NCI-H1694 treated with DMSO at 0.1 percent for 48 hours (cell line): ENCODE results near the gene THRA.

Experiments used
- DNase-seq: peaks from one replicate; lab custom pipeline; 2025; lab: John Stamatoyannopoulos, UW

Gene THRA, protein sequence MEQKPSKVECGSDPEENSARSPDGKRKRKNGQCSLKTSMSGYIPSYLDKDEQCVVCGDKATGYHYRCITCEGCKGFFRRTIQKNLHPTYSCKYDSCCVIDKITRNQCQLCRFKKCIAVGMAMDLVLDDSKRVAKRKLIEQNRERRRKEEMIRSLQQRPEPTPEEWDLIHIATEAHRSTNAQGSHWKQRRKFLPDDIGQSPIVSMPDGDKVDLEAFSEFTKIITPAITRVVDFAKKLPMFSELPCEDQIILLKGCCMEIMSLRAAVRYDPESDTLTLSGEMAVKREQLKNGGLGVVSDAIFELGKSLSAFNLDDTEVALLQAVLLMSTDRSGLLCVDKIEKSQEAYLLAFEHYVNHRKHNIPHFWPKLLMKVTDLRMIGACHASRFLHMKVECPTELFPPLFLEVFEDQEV

DNA sequence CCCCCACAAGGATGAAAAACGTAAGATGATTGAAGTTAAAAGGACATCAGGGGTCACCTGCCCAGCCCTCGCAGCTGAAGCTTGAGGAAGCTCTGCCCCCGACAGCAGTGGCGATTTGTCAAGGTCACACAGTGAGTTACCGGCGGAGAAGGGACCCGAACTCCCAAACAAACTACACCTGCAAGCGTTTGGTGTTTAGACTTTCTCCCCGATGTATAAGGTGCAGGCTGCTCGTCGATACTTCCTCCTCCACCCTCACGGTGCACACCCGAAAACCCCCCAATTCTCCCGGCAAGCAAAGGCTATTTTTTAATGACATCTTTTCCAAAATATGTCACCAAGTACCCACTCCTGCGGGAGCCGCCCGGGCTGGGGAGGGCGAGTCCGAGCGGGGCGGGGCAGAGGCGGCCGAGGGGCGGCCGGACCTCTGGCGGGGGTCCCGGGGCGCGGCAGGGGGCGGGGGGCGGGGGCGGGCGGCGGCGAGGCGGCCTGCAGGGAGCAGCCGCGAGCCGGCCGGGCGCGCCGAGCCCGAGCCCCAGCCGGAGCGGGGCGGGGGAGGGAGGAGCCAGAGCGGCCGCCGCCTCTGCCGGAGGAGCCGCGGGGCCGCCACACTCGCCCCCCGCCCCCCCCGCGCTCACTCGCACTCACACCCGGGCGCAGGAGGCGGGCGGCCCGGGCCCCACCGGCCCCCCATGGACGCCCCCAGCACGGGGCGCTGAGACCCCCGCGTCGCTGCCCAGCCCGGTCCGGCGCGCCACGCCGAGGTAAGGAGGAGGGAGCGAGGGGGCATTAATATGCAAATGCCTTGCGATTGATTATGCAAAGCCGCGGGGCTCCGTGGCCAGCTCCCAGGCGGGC, at the start of gene THRA:
TSS of gene THRA (plus strand) at position 637 of the 858 bp plus-strand sequence. CDS start 11,524 bp downstream, outside the sequence.
- peak; percentile 32 for DNase-seq

DNA sequence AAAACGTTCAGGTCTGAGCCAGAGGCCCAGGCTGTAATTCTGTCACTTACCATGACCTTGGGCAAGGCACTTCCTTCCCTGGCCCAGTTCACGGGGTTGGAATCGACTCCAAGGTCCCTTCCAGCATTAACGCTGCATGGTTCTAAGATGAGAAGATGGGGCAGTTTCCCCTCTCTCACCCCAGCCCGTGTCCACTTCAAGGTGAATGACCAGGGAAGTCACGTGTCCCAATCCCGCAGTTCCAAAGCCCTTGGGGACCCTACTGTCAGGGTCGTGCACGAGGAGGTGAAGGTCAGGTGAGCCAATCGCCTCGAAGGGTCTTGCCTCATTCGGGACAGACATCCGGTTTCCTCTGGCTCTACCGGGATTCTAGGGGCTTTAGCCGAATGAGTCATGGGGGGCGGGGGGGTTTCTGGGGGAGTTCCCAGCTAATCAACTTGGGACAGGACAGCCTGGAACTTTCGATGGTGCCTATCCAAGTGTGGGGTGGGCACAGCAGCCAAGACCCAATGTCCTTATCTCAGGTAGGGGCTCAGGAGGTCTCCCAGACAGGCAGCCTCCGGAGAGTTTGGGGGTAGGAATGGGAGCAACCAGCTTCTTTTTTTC, 48.3 kb upstream of the THRA start:
- DNase-seq: no peak

DNA sequence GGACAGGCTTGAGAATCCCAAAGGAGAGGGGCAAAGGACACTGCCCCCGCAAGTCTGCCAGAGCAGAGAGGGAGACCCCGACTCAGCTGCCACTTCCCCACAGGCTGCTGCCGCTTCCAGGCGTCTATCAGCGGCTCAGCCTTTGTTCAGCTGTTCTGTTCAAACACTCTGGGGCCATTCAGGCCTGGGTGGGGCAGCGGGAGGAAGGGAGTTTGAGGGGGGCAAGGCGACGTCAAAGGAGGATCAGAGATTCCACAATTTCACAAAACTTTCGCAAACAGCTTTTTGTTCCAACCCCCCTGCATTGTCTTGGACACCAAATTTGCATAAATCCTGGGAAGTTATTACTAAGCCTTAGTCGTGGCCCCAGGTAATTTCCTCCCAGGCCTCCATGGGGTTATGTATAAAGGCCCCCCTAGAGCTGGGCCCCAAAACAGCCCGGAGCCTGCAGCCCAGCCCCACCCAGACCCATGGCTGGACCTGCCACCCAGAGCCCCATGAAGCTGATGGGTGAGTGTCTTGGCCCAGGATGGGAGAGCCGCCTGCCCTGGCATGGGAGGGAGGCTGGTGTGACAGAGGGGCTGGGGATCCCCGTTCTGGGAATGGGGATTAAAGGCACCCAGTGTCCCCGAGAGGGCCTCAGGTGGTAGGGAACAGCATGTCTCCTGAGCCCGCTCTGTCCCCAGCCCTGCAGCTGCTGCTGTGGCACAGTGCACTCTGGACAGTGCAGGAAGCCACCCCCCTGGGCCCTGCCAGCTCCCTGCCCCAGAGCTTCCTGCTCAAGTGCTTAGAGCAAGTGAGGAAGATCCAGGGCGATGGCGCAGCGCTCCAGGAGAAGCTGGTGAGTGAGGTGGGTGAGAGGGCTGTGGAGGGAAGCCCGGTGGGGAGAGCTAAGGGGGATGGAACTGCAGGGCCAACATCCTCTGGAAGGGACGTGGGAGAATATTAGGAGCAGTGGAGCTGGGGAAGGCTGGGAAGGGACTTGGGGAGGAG, 47.5 kb upstream of the THRA start, which contains the start of gene CSF3:
TSS of gene CSF3 (plus strand) at position 436 of the 993 bp plus-strand sequence. CDS start at position 471, 35 bp downstream.
- DNase-seq: no peak

DNA sequence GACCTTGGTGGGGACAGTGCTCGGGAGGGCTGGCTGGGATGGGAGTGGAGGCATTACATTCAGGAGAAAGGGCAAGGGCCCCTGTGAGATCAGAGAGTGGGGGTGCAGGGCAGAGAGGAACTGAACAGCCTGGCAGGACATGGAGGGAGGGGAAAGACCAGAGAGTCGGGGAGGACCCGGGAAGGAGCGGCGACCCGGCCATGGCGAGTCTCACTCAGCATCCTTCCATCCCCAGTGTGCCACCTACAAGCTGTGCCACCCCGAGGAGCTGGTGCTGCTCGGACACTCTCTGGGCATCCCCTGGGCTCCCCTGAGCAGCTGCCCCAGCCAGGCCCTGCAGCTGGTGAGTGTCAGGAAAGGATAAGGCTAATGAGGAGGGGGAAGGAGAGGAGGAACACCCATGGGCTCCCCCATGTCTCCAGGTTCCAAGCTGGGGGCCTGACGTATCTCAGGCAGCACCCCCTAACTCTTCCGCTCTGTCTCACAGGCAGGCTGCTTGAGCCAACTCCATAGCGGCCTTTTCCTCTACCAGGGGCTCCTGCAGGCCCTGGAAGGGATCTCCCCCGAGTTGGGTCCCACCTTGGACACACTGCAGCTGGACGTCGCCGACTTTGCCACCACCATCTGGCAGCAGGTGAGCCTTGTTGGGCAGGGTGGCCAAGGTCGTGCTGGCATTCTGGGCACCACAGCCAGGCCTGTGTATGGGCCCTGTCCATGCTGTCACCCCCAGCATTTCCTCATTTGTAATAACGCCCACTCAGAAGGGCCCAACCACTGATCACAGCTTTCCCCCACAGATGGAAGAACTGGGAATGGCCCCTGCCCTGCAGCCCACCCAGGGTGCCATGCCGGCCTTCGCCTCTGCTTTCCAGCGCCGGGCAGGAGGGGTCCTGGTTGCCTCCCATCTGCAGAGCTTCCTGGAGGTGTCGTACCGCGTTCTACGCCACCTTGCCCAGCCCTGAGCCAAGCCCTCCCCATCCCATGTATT, 46.5 kb upstream of the THRA start:
- DNase-seq: no peak

DNA sequence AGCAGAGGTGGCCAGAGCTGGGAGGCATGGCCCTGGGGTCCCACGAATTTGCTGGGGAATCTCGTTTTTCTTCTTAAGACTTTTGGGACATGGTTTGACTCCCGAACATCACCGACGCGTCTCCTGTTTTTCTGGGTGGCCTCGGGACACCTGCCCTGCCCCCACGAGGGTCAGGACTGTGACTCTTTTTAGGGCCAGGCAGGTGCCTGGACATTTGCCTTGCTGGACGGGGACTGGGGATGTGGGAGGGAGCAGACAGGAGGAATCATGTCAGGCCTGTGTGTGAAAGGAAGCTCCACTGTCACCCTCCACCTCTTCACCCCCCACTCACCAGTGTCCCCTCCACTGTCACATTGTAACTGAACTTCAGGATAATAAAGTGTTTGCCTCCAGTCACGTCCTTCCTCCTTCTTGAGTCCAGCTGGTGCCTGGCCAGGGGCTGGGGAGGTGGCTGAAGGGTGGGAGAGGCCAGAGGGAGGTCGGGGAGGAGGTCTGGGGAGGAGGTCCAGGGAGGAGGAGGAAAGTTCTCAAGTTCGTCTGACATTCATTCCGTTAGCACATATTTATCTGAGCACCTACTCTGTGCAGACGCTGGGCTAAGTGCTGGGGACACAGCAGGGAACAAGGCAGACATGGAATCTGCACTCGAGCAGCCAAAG, 45.2 kb upstream of the THRA start:
- DNase-seq: no peak

DNA sequence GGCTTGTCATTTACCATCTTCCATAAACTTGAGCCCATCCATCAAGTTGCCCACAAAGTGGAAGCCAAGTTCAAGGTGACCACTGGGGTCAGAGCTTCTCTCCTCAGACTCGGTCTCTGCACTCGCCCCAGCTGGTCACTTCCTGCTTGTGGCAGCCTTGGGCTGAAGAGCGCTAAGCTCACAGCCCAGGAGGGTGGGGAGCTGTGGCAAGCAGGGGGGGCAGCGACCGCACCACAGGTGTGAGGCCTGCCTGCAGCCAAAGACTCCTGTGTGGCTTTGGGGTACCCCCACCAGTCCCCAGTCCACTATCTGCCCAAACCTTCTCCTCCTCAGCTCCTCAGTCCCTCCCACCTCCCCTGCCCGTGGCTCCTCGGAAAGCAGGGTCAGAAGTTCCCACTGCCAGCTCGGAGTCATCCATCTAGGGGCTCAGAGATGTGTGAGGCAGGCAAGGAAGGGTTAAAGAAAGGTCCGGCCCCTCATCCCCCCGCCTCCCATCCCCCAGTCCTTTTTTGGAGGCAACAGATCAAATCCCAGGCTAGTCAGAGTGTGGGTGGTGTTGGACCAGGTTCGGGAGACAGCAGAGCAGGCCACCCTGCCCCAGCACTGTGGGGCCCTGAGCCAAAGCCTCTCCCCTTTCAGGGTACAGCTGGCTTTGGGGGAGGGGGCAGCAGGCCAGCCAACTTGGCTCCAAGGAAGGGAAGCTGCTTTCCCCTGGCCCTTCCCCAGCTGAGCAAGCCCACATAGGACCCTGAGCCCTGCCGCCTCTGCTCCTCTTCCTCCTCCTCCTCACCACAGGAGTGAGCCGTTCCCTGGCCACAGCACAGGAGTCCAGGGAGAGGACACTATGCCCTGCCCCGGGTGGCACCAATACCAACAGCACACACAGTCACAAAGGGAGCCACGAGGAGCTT, 44.3 kb upstream of the THRA start:
- peak; percentile 15 for DNase-seq

DNA sequence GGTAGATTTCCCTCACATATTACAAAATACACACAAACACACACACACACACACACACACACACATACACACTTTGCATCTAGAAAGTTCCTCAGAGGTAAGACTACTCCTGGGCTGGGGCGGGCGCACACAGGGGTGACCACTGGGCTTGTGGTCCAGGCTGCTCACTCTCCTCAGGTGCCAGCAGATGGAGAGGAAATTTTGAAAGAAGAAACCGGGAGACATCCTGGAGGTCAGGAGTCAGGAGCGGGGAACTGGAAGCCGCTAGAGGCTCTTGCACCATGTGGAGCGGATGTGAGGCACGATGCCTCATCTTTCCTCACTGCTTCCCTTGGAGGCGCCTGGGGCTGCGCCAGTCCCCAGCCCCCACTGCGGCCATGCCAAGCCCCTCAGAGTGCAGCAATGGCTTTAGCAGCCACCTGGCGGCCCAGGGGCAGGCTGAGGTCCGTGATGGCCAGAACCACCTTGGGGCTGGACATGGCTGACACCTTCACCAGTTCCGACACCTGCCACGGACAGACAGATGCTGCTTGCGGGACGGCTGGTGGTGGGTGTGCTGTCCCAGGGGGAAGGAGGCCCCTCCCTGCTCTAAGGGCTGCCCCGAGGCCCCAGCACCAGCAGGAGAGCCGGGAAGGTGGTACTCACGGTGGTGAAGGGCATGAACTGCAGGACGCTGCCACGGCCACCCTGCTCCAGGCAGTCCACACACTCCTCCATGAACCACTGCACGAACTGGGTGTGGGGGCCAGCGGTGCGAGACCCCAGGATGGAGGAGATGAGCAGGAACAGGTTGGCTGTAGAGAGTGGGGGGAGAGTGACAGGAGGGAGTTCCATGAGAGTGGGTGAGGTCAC, 43.4 kb upstream of the THRA start:
- DNase-seq: no peak

DNA sequence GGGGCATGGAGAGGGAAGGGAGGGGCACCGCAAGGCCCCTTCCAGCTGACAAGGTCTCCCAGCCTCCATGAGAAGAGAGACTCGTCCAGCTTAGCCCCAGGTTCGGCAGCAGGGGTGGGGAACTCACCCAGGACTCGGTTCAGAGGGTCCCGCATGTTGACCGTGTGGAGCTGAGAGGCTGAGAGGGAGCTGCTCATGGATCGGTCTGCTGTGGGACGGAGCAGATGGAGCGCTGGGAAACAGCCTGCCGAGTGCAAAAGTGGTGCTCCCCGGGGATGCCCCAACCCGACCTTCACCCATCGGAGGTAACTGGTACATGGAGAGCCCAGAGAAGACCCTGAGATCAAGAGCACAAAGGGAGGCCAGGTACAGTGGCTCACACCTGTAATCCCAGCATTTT, 42.6 kb upstream of the THRA start:
- no peak for DNase-seq

DNA sequence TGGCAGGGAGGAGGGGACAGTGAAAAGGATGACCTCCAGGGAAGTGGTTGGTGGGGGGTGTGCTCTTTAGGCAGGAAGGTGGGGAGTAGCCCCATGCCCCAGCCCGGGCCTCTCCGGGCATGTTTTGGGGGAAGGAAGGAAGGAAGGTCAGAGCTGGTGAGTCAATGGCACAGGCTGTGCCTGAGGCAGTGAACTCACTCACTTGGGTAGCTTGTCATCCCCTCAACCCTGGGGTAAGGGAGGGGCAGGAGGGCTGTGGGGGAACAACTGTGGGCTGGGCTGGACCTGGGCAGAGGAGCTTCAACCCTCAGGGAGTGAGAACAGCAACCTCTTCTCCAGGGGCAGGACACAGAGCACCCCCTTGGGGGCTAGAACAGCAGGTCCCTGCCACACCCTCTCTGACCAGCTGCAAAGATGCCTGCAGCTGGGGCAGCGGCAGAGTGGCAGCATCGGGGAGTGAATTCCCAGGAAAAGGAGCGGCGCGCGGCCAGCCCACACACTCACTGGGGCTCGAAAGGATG, 41.3 kb upstream of the THRA start:
- no peak for DNase-seq

DNA sequence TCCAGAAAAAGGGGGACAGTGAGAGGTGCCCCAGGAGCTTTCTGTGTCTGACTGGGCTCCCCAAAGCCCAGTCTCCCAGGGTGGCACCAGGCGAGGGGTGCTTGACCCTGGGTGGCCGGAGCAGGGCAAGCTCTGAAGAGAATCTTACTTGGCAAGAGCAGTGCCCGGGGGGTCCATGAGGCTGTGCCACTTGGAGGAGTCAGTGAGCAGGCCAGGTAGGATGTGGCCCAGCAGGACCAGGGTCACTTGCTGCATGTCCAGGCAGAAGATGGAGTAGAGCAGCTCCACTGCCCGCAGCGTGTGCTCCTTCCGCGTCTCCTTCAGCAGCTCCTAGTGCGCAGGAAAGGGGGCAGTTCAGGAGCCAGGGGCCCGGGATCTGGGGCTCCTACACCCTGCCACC, 40.3 kb upstream of the THRA start:
- DNase-seq: no peak

DNA sequence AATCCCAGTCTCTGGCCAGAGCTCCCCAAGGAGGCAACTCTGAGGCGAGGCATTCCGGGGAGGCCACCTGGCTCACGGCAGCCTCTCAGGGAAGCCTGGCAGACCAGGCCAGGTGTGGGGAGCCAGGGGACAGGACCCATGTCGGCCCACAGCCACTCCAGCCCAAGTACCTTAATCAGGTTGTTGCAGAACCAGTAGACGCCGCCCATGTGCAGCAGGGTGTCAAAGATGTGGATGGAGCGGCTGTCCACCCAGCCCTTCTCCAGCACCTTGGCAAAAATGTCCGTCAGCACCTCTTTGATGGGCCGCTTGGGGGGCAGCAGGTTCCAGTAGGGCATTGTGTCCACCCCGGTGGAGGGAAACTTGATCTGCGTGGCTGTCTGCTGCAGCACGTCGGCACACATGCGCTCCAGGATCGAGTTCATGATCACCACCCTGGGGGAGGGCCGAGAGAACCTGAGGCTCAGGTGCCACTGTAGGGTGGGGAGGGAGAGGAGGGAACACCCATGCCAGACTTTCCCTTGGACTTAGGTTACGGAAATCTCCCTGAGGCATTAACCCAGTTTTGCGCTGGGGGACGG, 39.7 kb upstream of the THRA start:
- no peak for DNase-seq

DNA sequence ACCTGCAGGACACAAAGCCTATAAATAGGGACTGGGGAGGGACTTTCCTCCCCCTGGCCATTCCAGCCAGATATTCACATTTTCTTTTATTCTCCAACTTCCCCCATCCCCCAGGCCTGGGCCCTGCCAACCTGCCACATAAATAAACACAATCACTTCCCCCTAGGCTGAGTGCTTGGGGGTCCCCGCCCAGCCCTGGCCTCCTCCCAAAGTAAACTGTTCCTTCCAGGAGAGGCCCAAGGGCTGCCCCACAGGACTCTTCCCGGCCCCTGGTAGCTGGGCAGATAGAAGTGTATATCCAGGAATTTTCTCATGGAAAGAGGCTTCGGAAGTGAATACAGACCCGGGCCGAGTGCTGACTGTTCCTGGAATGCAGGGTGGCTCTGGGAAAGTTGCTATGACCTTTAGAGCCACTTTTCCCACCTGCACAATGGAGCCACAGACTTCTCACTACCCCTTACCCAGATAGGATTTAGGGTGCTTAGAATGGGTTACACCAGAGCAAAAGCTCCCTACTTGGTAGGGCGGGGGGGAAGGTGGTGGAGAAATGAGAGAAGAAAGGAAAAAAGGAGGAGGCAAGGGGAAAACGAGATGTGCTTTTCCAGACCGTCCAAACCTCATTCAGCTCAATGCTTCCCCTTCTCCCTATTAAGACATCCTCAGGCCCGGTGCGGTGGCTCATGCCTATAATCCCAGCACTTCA, 39.0 kb upstream of the THRA start:
- DNase-seq: no peak

DNA sequence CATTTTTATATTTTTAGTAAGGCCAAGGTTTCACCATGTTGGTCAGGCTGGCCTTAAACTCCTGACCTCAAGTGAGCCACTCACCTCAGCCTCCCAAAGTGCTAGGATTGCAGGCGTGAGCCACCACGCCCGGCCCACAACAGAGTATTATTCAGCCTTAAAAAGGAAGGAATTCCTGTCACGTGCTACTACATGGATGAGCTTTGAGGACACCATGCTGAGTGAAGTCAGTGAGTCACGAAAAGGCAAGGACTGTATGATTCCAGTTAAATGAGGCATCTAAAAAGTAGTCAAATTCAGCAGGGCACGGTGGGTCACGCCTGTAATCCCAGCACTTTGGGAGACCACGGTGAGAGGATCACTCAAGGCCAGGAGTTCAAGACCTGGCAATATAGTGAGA, 37.9 kb upstream of the THRA start:
- DNase-seq: no peak

DNA sequence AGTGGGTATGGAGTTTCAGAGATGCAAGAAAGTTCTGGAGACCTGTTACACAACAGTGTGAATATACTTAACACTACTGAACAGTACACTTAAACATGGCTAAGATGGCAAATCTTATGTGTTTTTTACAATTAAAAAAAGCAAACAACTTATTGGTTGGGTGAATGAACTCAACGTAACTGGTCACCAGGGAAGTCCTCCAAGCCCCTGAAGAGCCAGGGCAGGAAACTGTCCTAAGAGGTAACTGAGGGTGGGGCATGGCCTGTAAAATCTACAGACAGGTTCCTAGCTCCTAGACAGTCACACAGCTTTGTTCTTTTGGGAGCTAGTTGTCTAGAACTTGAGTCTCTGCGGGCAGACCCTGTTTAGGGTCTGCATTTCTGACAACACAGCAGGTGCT, 37.2 kb upstream of the THRA start:
- DNase-seq: no peak

DNA sequence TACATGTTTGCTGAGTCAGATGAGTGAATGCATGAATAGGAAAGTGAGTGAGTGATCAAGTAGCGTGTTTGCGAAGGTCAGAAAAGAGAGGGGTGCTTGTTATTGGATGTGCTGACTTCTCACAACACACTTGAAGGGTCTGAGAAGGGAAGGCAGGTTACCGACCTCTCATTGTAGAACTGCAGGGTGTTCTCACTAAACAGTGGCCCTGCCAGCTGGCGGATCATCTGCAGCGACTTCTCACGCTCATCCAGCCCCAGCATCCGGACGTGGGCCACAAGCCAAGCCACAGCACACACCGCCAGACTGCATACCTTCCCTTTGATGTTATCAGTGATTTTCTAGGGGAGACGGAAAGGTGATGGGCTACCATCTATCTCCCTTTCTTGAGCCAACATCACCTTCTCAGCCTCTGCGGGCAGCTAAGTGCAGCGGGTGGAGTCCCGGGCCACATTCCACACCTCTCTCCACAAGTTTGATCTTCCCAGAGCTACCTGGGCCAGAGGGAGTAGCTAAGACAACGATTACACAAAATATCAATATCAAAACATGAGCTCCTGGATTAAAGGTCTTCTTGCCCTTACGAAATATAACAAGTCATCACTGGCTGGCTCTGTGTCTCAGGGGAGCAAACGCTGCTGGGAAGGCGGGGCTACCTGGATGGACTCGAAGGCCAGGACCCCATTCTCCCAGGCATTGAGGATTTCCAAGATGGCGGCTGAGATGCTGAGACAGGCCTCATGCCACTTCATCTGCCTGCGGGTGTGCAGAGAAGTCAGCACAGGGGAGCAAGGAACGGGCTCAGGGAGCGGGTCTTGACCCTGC, 36.6 kb upstream of the THRA start:
- DNase-seq: peak; percentile 64
